Panc1 (cell line): Measurements from ENCODE around the gene RGL4.

ENCODE experiments used
- POLR2AphosphoS5 ChIP-seq: IDR thresholded peaks from 2 replicates; pipeline ENCODE4 v1.6.1; 2012; ENCODE audit warnings: mild to moderate bottlenecking, low read depth, low read length, moderate library complexity
- SIN3A ChIP-seq: IDR thresholded peaks from 2 replicates; pipeline ENCODE4 v1.6.1; 2012; ENCODE audit warnings: low read depth, mild to moderate bottlenecking, low read length, moderate library complexity, borderline replicate concordance; ENCODE audit not compliant: insufficient read depth
- TF ChIP-seq, protein P1 (sequence below): fragments of 450-650 bp; IDR thresholded peaks from 2 replicates; pipeline ENCODE4 v1.5.1; 2017; ENCODE audit warnings: mild to moderate bottlenecking

DNA sequence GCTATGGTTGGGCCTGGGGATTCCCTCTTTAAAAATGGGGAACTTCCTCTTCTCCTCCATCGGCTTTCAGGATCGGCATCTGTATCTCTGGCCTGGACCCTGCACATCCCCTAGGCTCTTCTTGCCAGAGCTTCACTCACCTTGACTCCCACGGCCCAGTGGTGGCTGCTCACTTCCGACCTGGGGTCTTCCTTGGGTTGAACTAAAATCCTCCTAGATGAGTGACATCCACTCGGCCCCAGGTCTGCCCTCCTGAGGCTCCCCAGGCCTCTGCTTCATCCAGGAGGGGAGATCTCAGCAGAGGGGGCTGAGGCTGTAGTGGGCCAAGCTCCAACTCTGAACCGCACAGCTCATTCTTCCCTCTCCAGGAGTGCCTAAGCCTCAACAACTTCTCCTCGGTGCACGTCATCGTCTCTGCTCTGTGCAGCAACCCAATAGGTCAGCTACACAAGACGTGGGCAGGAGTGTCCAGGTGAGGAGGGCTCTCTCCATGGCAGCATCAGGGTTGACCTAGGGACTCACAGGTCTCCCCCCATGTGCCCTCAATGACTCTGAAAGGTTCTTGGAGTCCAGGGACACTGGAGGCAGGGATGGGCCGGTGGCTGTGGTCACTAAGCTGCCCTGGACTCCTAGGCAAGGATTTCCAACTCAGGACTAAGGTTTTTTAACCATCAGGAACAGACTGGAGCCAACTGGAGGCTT is 3.3 kb downstream of the RGL4 start:
- TF ChIP-seq, protein P1, sequence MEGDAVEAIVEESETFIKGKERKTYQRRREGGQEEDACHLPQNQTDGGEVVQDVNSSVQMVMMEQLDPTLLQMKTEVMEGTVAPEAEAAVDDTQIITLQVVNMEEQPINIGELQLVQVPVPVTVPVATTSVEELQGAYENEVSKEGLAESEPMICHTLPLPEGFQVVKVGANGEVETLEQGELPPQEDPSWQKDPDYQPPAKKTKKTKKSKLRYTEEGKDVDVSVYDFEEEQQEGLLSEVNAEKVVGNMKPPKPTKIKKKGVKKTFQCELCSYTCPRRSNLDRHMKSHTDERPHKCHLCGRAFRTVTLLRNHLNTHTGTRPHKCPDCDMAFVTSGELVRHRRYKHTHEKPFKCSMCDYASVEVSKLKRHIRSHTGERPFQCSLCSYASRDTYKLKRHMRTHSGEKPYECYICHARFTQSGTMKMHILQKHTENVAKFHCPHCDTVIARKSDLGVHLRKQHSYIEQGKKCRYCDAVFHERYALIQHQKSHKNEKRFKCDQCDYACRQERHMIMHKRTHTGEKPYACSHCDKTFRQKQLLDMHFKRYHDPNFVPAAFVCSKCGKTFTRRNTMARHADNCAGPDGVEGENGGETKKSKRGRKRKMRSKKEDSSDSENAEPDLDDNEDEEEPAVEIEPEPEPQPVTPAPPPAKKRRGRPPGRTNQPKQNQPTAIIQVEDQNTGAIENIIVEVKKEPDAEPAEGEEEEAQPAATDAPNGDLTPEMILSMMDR: no peak
- TF ChIP-seq POLR2AphosphoS5 (no peak), SIN3A (no peak)
